ENCODE results near the gene ALAD.

The ALAD gene

DNA sequence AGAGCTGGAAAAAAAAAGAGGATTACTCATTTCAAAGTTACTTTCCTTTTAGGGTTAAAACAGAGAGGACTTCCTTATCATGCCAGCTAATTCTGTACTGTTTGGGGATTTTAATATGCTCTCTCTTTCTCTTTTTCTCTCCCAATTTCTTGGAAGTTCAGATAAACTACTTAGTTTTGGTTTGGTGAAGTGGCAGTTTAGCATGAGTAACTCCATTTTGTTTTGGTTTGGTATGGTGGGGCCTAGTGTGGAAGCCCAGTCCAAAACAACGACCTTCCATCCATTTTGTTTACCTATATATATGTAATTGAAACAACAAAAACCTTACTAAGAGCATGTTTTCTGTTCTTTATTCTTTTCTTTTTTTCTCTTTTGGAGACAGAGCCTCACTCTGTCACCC is 55.4 kb downstream of the ALAD start:
- DNase-seq (ENCODE audit: low read depth) = no peak

DNA sequence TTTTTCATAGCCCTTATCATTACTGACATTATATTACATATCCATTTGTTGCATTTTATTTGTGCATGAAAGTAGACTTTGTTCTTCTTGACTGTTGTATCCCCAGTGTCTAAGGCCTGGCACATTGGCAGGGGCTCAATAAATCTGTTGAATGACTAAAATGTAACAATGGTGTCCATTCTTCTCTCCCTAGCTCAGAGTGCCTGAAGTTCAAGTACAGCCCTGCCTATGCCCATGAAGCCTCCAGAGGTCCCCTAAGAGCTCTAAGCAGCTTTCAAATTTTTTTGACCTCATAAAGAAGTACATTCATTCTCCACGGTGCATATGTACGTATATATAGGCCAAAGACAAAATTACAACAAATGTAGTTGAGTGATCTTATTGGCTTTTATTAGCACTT is 55.9 kb downstream of the ALAD start:
- DNase-seq (ENCODE audit: low read depth) = no peak

DNA sequence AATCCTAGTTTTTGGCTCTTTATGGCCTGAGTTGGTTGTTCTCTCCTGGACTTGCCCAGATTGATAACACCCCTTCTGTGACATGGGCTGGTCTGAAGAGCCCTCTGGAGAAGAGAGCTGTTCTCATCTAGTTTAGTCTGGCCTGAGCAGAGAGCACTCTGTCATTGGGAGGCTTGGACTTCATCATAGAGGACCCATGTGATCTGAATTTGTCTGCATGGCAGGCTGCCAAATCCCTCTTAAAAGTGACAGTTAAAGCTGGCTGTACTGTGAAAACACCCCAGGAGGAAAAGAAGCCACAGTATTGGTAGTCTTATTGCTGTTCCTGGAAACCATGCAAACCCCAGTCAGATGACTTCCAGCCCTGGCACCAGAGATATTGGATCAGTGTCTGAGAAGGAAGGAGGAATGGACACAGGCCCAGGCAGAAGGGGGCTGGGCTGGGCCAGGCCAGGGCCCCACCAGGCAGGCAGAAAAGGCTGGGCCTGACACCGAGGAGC is 57.3 kb downstream of the ALAD start:
- DNase-seq (ENCODE audit: low read depth) = peak; percentile 51

DNA sequence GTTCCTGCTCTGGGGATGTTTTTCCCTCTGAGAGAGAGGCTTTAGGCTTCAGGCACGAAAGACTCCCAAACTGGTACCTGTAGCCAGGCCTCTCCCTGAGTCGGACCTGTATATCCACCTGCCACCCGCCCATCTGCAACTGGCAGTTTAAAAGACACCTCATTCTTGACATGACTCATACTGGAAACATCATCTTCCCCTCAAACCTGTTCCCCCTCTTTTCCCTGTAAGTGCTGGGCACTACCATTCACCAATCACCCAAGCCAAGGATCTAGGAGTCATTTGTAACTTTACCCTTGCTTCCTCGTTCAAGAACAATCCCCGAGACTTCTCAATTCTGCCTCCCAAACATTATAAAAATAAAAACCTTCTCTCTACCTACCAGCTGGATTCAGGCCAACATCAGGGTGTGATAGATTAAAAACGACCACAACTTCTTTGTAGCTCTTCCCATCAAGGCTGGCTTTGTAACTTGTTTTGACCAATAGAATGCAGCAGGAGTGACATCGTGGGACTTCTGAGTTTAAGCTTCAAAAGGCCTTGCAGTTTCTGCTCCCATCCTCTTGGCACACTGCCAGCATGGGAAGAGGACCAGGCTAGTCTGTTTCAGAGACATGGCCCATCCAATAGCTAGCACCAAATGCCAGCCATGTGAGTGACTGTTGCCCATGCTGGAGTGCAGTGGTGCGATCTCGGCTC is 59.2 kb downstream of the ALAD start:
- DNase-seq (ENCODE audit: low read depth) = no peak

DNA sequence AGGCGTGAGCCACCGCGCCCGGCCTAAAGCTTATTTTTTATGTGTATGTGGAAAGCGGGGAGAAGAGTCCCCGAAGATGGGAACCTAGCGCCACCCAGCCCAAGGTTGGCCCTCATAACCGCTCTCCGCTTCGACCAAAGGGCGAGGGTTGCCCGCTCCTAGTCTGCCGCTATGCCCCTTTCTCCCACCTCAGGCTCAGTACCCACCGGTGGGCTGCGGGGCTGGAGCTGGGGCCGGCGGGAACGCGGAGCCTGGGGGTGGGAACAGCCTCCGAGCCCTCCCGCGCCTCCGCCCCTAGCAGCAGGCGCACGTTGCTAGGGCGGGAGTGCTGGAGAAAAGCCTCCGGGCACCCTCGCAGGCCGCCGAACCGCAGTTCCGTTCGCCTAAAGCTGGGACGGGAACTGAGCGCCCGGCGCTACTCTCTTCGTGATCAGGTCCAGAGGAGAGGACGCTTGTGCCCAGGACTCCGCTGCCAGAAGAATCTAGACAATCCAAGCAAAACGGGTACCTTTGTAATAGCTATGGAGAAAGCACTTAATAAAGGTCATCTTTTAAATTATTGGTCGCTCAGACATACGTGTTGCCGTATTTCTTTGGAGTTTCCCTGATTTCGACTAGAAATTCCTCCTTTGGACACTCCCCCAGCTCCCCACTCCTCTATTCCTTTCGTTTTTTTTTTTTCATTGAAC is 60.9 kb downstream of the ALAD start, which contains the start of gene WDR31:
WDR31 (minus strand) TSS at position 265 of the 689 bp plus-strand sequence. CDS start 8,253 bp downstream, outside the sequence.
- peak; percentile 92 for DNase-seq (ENCODE audit: low read depth)

DNA sequence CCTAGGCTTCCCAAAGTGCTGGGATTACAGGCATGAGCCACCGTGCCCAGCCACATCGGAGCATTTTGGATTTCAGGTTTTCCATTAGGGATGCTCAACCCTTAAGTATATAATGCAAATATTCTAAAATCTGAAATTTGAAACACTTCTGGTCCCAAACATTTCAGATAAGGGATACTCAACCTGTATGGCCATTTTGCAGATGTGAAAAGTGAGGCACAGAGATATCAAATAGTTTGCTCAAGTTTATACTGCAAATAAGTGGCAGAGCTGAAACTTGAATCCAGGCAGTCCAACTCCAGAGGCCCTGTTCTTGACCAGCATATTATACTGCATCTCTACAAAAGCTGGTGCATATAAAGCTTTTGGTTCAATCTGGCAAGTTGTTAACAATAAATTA is 63.4 kb downstream of the ALAD start:
- no peak for DNase-seq (ENCODE audit: low read depth)
